H1 (cell line): ENCODE results near the gene IL36B. TPM values are rescaled to one million over a fixed set of nuclear protein-coding genes. Genes with fewer than 3 reads are reported as not detected.

Experiments used
- CTCF ChIA-PET: fragments of 300-600 bp; sonication (Branson Sonifier 250); formaldehyde crosslinking; loops from one replicate; lab custom pipeline; 2021; ENCODE audit not compliant: partially characterized antibody; lab: Charles Lee
- POLR2A ChIA-PET: fragments of 300-600 bp; sonication (Branson Sonifier 250); formaldehyde crosslinking; loops from one replicate; lab custom pipeline; 2021; ENCODE audit warnings: inconsistent platforms; ENCODE audit not compliant: partially characterized antibody; lab: Charles Lee
- DNase-seq, 2 experiments: peaks; one replicate each; pipeline versions ENCODE4 v3.0.0 to v3.0.0-alpha.2; 2010 to 2022; ENCODE audit warnings: low spot score in 2 of 2, low read depth in 1 of 2, mixed read lengths in 1 of 2
- FAIRE-seq: peaks from 2 replicates; lab custom pipeline; 2011; peaks lifted over from hg19 to GRCh38; lab: Jason Lieb, UNC
- H2AFZ ChIP-seq: 2 replicates; pipeline ENCODE4 v1.8.1; 2012; ENCODE audit warnings: low read length, inconsistent platforms
- H2AK5ac ChIP-seq: 2 replicates; pipeline ENCODE4 v1.6.1; 2013; ENCODE audit warnings: low read depth, low read length
- H2BK120ac ChIP-seq: replicated peaks from 2 replicates; pipeline ENCODE3; 2013; ENCODE audit warnings: low read depth, low read length, inconsistent platforms
- H2BK12ac ChIP-seq: 2 replicates; pipeline ENCODE4 v1.6.1; 2013; ENCODE audit warnings: low read depth, low read length
- H2BK15ac ChIP-seq: 2 replicates; pipeline ENCODE4 v1.6.1; 2013; ENCODE audit warnings: low read length
- H2BK20ac ChIP-seq: 2 replicates; pipeline ENCODE4 v1.6.1; 2013; ENCODE audit warnings: low read length
- H2BK5ac ChIP-seq: 2 replicates; pipeline ENCODE4 v1.6.1; 2013; ENCODE audit warnings: low read depth, low read length
- H3K14ac ChIP-seq: 2 replicates; pipeline ENCODE4 v1.6.1; 2013; ENCODE audit warnings: inconsistent platforms; ENCODE audit not compliant: insufficient read length
- H3K18ac ChIP-seq: 2 replicates; pipeline ENCODE4 v1.6.1; 2013; ENCODE audit warnings: low read length; ENCODE audit errors: extremely low read depth
- H3K23ac ChIP-seq: 2 replicates; pipeline ENCODE4 v1.6.1; 2013; ENCODE audit warnings: inconsistent platforms; ENCODE audit not compliant: insufficient read length
- H3K23me2 ChIP-seq: 2 replicates; pipeline ENCODE4 v1.6.1; 2013; ENCODE audit warnings: low read depth, low read length
- H3K27ac ChIP-seq: 2 replicates; pipeline ENCODE4 v1.6.1; 2011; ENCODE audit warnings: low read depth, low read length, inconsistent platforms
- H3K27me3 ChIP-seq, 4 experiments: replicated peaks in 1 of 4; 1 replicate in 1 of 4; 2 replicates in 3 of 4; pipeline versions ENCODE4 v1.6.1 to v1.8.1; 2011 to 2013; ENCODE audit warnings: low read length in 3 of 4, mild to moderate bottlenecking in 3 of 4, inconsistent platforms in 2 of 4, mixed read lengths in 2 of 4, moderate library complexity in 1 of 4; ENCODE audit not compliant: control insufficient read depth in 3 of 4, insufficient read depth in 3 of 4; ENCODE audit errors: extremely low read depth in 1 of 4
- H3K36me3 ChIP-seq, 4 experiments: 2 replicates each; pipeline versions ENCODE4 v1.6.1 to v1.8.1; 2011 to 2013; ENCODE audit warnings: mild to moderate bottlenecking in 4 of 4, low read length in 3 of 4, moderate library complexity in 2 of 4, control low read depth in 1 of 4, inconsistent platforms in 1 of 4; ENCODE audit not compliant: insufficient read depth in 4 of 4, control insufficient read depth in 2 of 4
- H3K4ac ChIP-seq: replicated peaks from 2 replicates; pipeline ENCODE3; 2013; ENCODE audit warnings: low read length, low read depth, mixed read lengths, inconsistent platforms; ENCODE audit not compliant: insufficient read length
- H3K4me1 ChIP-seq, 4 experiments: replicated peaks in 1 of 4; 1 replicate in 1 of 4; 2 replicates in 3 of 4; pipeline versions ENCODE4 v1.6.1 to v1.8.1; 2011 to 2013; ENCODE audit warnings: low read length in 3 of 4, inconsistent platforms in 2 of 4, mixed read lengths in 1 of 4; ENCODE audit not compliant: insufficient read depth in 4 of 4, control insufficient read depth in 3 of 4
- H3K4me2 ChIP-seq, 2 experiments: 2 replicates each; pipeline versions ENCODE4 v1.6.1 to v1.8.1; 2011 to 2013; ENCODE audit warnings: low read depth in 2 of 2, low read length in 2 of 2, control low read depth in 1 of 2, inconsistent platforms in 1 of 2, mild to moderate bottlenecking in 1 of 2; ENCODE audit not compliant: insufficient read depth in 1 of 2
- H3K4me3 ChIP-seq, 4 experiments: fragments of 200-600, 300-600 bp in 1 of 4; sonication (generic), shearing (Covaris generic), sonication (Bioruptor Twin) in 1 of 4; 2 replicates each; pipeline versions ENCODE4 v1.5.1 to v1.8.1; 2011 to 2016; ENCODE audit warnings: low read length in 4 of 4, low read depth in 3 of 4, control low read depth in 2 of 4, inconsistent platforms in 2 of 4, mild to moderate bottlenecking in 2 of 4, mixed read lengths in 1 of 4, moderate library complexity in 1 of 4; ENCODE audit not compliant: insufficient read depth in 2 of 4; ENCODE audit errors: extremely low read depth in 1 of 4
- H3K56ac ChIP-seq: replicated peaks from 2 replicates; pipeline ENCODE3; 2013; ENCODE audit warnings: low read depth, mild to moderate bottlenecking, mixed read lengths, low read length, inconsistent platforms; ENCODE audit not compliant: insufficient read length
- H3K79me1 ChIP-seq: 2 replicates; pipeline ENCODE4 v1.6.1; 2013; ENCODE audit warnings: low read depth, low read length, control low read depth
- H3K79me2 ChIP-seq, 2 experiments: 2 replicates each; pipeline versions ENCODE4 v1.6.1 to v1.8.1; 2012 to 2013; ENCODE audit warnings: low read length in 2 of 2, mild to moderate bottlenecking in 2 of 2, inconsistent platforms in 1 of 2; ENCODE audit not compliant: insufficient read depth in 2 of 2, control insufficient read depth in 1 of 2
- H3K9ac ChIP-seq, 4 experiments: replicated peaks in 1 of 4; 1 replicate in 1 of 4; 2 replicates in 3 of 4; pipeline versions ENCODE4 v1.6.1 to v1.8.1; 2011 to 2013; ENCODE audit warnings: low read depth in 3 of 4, low read length in 3 of 4, control low read depth in 2 of 4, mild to moderate bottlenecking in 2 of 4, moderate library complexity in 2 of 4, inconsistent platforms in 1 of 4; ENCODE audit errors: extremely low read depth in 1 of 4
- H3K9me3 ChIP-seq, 2 experiments: 2 replicates each; pipeline versions ENCODE4 v1.6.1 to v1.8.1; 2012 to 2013; ENCODE audit warnings: mild to moderate bottlenecking in 2 of 2, moderate library complexity in 2 of 2, control low read depth in 1 of 2, inconsistent platforms in 1 of 2, low read depth in 1 of 2, low read length in 1 of 2, mixed read lengths in 1 of 2; ENCODE audit not compliant: insufficient read depth in 2 of 2
- H4K20me1 ChIP-seq, 2 experiments: replicated peaks in 1 of 2; 2 replicates each; pipeline versions ENCODE3 to v1.8.1; 2011 to 2013; ENCODE audit warnings: inconsistent platforms in 2 of 2, low read length in 2 of 2, mild to moderate bottlenecking in 1 of 2; ENCODE audit not compliant: insufficient read depth in 2 of 2, control insufficient read depth in 1 of 2
- H4K5ac ChIP-seq: 2 replicates; pipeline ENCODE4 v1.6.1; 2013; ENCODE audit warnings: low read length, low read depth, mixed read lengths, inconsistent platforms; ENCODE audit not compliant: insufficient read length
- H4K8ac ChIP-seq: 2 replicates; pipeline ENCODE4 v1.8.0; 2013; ENCODE audit warnings: mild to moderate bottlenecking, moderate library complexity, low read length, inconsistent platforms; ENCODE audit not compliant: insufficient read depth; ENCODE audit errors: extremely low read depth
- H4K91ac ChIP-seq: replicated peaks from 2 replicates; pipeline ENCODE3; 2013; ENCODE audit warnings: low read length, mixed read lengths, inconsistent platforms; ENCODE audit not compliant: insufficient read length
- FOSL1 ChIP-seq: IDR thresholded peaks from 2 replicates; pipeline ENCODE4 v1.6.1; 2011; ENCODE audit warnings: mild to moderate bottlenecking, low read depth, low read length, moderate library complexity; ENCODE audit not compliant: insufficient read depth
- GTF2F1 ChIP-seq: IDR thresholded peaks from 2 replicates; pipeline ENCODE4 v1.6.1; 2012; ENCODE audit warnings: low read depth, low read length, improper control_type of control experiment, borderline replicate concordance
- JUND ChIP-seq: IDR thresholded peaks from 2 replicates; pipeline ENCODE4 v1.6.1; 2011; ENCODE audit warnings: mild to moderate bottlenecking, improper control_type of control experiment, low read length
- POLR2A ChIP-seq, 2 experiments: IDR thresholded peaks; 1 replicate in 1 of 2; 2 replicates in 1 of 2; pipeline ENCODE4 v1.6.1; 2011; ENCODE audit warnings: low read depth in 2 of 2, low read length in 2 of 2, mild to moderate bottlenecking in 2 of 2; ENCODE audit errors: control extremely low read depth in 1 of 2
- RBBP5 ChIP-seq: IDR thresholded peaks from 2 replicates; pipeline ENCODE4 v1.7.1; 2012; ENCODE audit warnings: low read depth, mild to moderate bottlenecking, inconsistent platforms, low read length, moderate library complexity, borderline replicate concordance
- RXRA ChIP-seq: IDR thresholded peaks from 2 replicates; pipeline ENCODE4 v1.6.1; 2011; ENCODE audit warnings: low read depth, mild to moderate bottlenecking, low read length, moderate library complexity; ENCODE audit not compliant: insufficient read depth
- SIN3A ChIP-seq, 2 experiments: IDR thresholded peaks in 1 of 2; conservative IDR thresholded peaks in 1 of 2; 2 replicates each; pipeline ENCODE4 v1.6.1; 2011 to 2012; ENCODE audit warnings: low read length in 2 of 2, improper control_type of control experiment in 1 of 2, low read depth in 1 of 2, mild to moderate bottlenecking in 1 of 2
- SIRT6 ChIP-seq: IDR thresholded peaks from one replicate; pipeline ENCODE4 v1.7.1; 2012; ENCODE audit warnings: low read length, inconsistent platforms
- SIX5 ChIP-seq: IDR thresholded peaks from 2 replicates; pipeline ENCODE4 v1.6.1; 2011; ENCODE audit warnings: mild to moderate bottlenecking, low read depth, low read length
- SP2 ChIP-seq: IDR thresholded peaks from 2 replicates; pipeline ENCODE4 v1.6.1; 2012; ENCODE audit warnings: mild to moderate bottlenecking, low read length, inconsistent platforms
- WGBS, 2 experiments: shearing (Covaris generic) in 1 of 2; methylation state at CpG; one replicate each; pipeline versions ENCODE4 v1.1.6 to v1.1.7; 2013 to 2015; ENCODE audit warnings: low lambda C conversion rate in 2 of 2, mixed read lengths in 2 of 2, inconsistent platforms in 1 of 2, low coverage in 1 of 2, missing lambda C conversion rate in 1 of 2; ENCODE audit not compliant: insufficient replicate concordance in 2 of 2, insufficient coverage in 1 of 2, insufficient read length in 1 of 2; ENCODE audit errors: extremely low coverage in 1 of 2, missing lambda C conversion rate in 1 of 2; 5-methylcytosine and 5-hydroxymethylcytosine counted together
- polyA plus RNA-seq, 7 experiments: library from polyadenylated mRNA; depleted of rRNA in 3 of 7; stranded (reverse) in 5 of 7; unstranded in 2 of 7; fragments of >200 nt in 5 of 7; fragments of 200-250 nt in 2 of 7; gene quantifications; 1 replicate in 5 of 7; 2 replicates in 1 of 7; 4 replicates in 1 of 7; pipeline versions ENCODE4 v1.2.1 to v1.2.3, GENCODE V29; 2011 to 2013; ENCODE audit warnings: missing spikeins in 2 of 7, mixed read lengths in 2 of 7
- total RNA-seq: library from RNA; stranded (reverse); fragmentation: NEBNext Ultra II Directional; extraction: Animal tissue kit (Norgen Biotek cat#: 25700); gene quantifications from 2 replicates; pipeline ENCODE4 v1.2.1, GENCODE V29; 2021

IL36B gene
- total and polyA plus RNA-seq, 2 of the 8 experiments (the other 6 are each of a cell fraction or from before 2014, with no cell fraction given) = not detected

DNA sequence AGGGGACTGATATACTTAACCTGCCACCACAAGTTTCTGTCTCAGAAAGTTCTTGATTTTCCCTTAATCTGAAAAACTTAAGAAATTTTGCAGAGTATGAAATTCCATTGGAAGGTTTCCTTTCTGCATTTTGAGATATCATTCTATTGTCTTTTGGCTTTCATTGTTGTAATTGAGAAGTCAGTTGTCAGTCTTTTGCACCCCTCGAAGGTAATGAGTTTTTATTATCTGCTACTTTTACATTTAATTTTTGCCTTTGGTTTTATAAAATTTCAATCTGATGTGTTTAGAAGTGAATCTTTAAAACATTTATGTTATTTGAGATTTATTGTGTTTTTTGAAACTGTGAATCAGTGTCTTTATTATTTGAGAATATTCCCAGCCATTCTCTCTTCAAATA lies 52.2 kb downstream of the IL36B start:
- no peak overlapping the region for H3K4ac ChIP-seq
- no peaks in the 10 kb centered on the region for H3K79me2 ChIP-seq
- DNase-seq (no peak), FAIRE-seq (no peak)
- WGBS, 2 experiments = 90% methylated on average over 1 of the region's 1 CpG; no CpG with 5 or more reads in 1 of the 2 experiments
- no peak overlapping the region for H3K9ac ChIP-seq
- H3K18ac ChIP-seq = no peak overlapping the region
- no peak overlapping the region for H3K4me3 ChIP-seq
- ChIA-PET CTCF (no interaction called here), POLR2A (no interaction called here)
- H3K23me2 ChIP-seq = no peaks in the 10 kb centered on the region
- no peak overlapping the region for H4K5ac ChIP-seq
- no peaks in the 10 kb centered on the region for H3K27me3 ChIP-seq
- H2BK12ac ChIP-seq = no peak overlapping the region
- H2AFZ ChIP-seq = no peak overlapping the region
- no peak overlapping the region for H3K27ac ChIP-seq
- H4K8ac ChIP-seq = no peak overlapping the region
- no peak overlapping the region for H3K14ac ChIP-seq
- no peak overlapping the region for H2BK20ac ChIP-seq
- no peak overlapping the region for H2AK5ac ChIP-seq
- no peaks in the 10 kb centered on the region for H4K20me1 ChIP-seq
- no peak overlapping the region for H3K4me2 ChIP-seq
- H4K91ac ChIP-seq = no peak overlapping the region
- H2BK120ac ChIP-seq = no peak overlapping the region
- H3K36me3 ChIP-seq = no peaks in the 10 kb centered on the region
- no peaks in the 10 kb centered on the region for H3K4me1 ChIP-seq
- H3K56ac ChIP-seq = no peak overlapping the region
- no peak overlapping the region for H2BK5ac ChIP-seq
- no peak overlapping the region for H3K23ac ChIP-seq
- H3K9me3 ChIP-seq = peaks cover 9 to 20% of the 10 kb centered on the region in 2 experiments; a peak in 2 of 4 replicates
- no peak overlapping the region for H2BK15ac ChIP-seq
- no peaks in the 10 kb centered on the region for H3K79me1 ChIP-seq
- no peak for TF ChIP-seq GTF2F1
- no peak for TF ChIP-seq SIX5
- no peak for TF ChIP-seq SIN3A (conservative IDR thresholded peaks at IDR 0.05 in 1 of 2, IDR thresholded peaks at IDR 0.05 in 1 of 2; ENCODE audit: low read depth in 1 of 2, low read length in 2 of 2)
- TF ChIP-seq FOSL1 = no peak
- no peak for TF ChIP-seq SP2
- TF ChIP-seq JUND = no peak
- no peak for TF ChIP-seq RBBP5
- TF ChIP-seq SIRT6 = no peak
- TF ChIP-seq RXRA = no peak
- no peak for TF ChIP-seq POLR2A (IDR thresholded peaks at IDR 0.05; ENCODE audit: control extremely low read depth in 1 of 2, low read depth in 2 of 2, low read length in 2 of 2)
